DMS53 treated with DMSO at 0.1 percent for 48 hours (cell line): Measurements from ENCODE around the gene MCM9.
A peak's percentile ranks its signal among the peaks of the same experiment; 100 is the strongest.
"Not testable (repeated sequence)": the region's sequence is repeated elsewhere in the genome, so short reads cannot be mapped to it uniquely, and the experiment has no call there.

Source experiments
- DNase-seq: peaks from one replicate; lab custom pipeline; 2025; ENCODE audit not compliant: unreplicated experiment; lab: John Stamatoyannopoulos, UW

MCM9 gene

GRCh38 chr6:118800394-118801071 lies 134.4 kb downstream of the MCM9 start:
- DNase-seq: peak; percentile 73

GRCh38 chr6:118799826-118800225 lies 135.1 kb downstream of the MCM9 start:
- DNase-seq: no peak

- DNase-seq: not testable (repeated sequence)
Observed at GRCh38 chr6:118796548-118796947, 138.4 kb downstream of the MCM9 start.

GRCh38 chr6:118791499-118791898 lies 143.5 kb downstream of the MCM9 start:
- no peak for DNase-seq

- no peak for DNase-seq
Observed at GRCh38 chr6:118789954-118790353, 145.0 kb downstream of the MCM9 start.

GRCh38 chr6:118789419-118789818 lies 145.5 kb downstream of the MCM9 start:
- DNase-seq: no peak

- DNase-seq: no peak
Observed at GRCh38 chr6:118788702-118789101, 146.3 kb downstream of the MCM9 start.

GRCh38 chr6:118787724-118788423 lies 147.1 kb downstream of the MCM9 start:
- DNase-seq: no peak

- no peak for DNase-seq
Observed at GRCh38 chr6:118786596-118787453, 148.1 kb downstream of the MCM9 start.

- no peak for DNase-seq
Observed at GRCh38 chr6:118785601-118786000, 149.4 kb downstream of the MCM9 start.

GRCh38 chr6:118784641-118785164 lies 150.3 kb downstream of the MCM9 start:
- DNase-seq: no peak

GRCh38 chr6:118783931-118784550 lies 150.9 kb downstream of the MCM9 start:
- no peak for DNase-seq

- DNase-seq: no peak
Observed at GRCh38 chr6:118782651-118783050, 152.3 kb downstream of the MCM9 start.

- no peak for DNase-seq
Observed at GRCh38 chr6:118781897-118782296, 153.1 kb downstream of the MCM9 start.

- no peak for DNase-seq
Observed at GRCh38 chr6:118780668-118781067, 154.3 kb downstream of the MCM9 start.

- peak; percentile 33 for DNase-seq
Observed at GRCh38 chr6:118776607-118777549, 158.1 kb downstream of the MCM9 start.

- no peak for DNase-seq
Observed at GRCh38 chr6:118775381-118775780, 159.6 kb downstream of the MCM9 start.

GRCh38 chr6:118774581-118774980 lies 160.4 kb downstream of the MCM9 start:
- DNase-seq: no peak

GRCh38 chr6:118772886-118773285 lies 162.1 kb downstream of the MCM9 start:
- DNase-seq: no peak

GRCh38 chr6:118771253-118771652 lies 163.7 kb downstream of the MCM9 start:
- DNase-seq: no peak
